Cerebellar cortex (tissue), 1 donor: Measurements from ENCODE around the gene SPAAR.
"Not testable (repeated sequence)": the region's sequence is repeated elsewhere in the genome, so short reads cannot be mapped to it uniquely, and the experiment has no call there.

Experiments
- DNase-seq: peaks from one replicate; pipeline ENCODE4 v3.0.0-alpha.2; 2015; ENCODE audit warnings: low spot score

The SPAAR gene, protein sequence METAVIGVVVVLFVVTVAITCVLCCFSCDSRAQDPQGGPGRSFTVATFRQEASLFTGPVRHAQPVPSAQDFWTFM

DNA sequence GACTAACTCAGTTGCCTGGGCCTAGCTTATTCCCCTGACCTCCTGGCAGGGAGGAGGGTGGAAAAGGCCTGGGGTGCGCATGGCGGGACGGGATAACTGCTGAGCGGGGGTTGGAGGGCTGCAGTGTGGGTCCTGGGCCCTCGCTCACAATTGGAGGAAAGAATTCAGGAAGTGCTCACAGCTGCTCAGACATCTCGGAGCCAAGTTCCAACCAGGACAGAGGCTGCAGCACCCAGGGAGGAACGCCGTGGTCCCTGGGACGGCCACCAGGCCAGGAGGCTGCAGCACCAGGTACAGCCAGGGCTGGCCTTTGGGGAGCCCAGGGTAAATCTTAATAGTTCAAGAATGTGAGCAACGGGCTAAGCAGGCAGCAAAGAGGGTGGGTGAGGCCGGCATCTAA lies at the start of gene SPAAR:
Gene SPAAR (plus strand): TSS at position 217 of the 400 bp plus-strand sequence. CDS start 974 bp downstream, outside the sequence.
- DNase-seq, result no peak

DNA sequence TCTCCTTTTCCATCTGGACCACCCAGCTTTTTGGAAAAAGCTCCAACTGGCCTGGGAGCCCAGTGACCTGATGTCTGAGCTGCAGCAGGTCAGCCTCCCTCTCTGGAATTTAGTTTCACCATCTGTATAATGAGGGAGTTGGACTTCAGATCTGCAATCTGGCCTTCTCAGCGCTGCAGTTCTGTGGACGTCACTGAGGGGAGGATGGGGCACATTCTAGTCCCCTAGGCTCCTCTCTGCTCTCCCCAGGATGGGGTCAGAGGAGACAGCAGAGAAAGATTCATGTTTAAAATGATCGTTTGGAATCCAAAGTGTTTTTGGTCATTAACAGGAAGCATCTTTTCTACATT lies 49.3 kb upstream of the SPAAR start:
- no peak for DNase-seq

DNA sequence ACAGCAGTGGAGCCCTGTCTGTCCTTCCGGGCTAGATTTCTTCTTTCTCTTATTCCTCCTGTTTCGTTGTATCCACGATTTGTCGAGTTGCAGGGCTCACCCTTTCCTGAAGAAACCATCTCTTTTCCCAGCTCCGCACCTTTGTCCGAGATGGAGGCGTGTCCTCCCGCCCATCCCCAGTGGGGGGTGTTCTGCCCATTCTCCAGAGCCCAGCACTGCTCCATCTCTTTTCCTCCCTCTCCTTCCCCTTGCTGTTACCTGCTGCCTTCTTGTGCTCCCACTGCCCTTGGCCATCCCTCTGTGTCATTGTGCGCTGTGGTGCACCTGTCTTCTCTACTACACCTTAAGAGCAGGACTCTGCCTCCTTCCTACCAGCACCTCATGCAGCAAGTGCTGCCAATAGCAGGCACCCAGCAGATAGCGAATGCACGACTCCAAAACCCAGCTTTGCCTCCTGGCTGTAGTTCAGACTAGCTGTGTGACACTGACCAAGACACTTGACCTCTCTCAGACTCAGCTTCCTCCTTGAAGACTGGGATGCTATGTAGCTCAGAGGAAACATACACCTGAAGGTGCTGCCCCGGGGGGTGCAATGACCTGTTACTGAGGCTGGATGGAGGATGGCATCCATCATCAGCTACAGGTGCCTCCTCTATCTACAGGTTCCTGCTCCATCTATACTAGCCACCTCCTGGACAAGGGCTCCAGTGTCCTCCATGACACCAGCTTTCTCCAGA lies 48.0 kb upstream of the SPAAR start:
- DNase-seq, result no peak

DNA sequence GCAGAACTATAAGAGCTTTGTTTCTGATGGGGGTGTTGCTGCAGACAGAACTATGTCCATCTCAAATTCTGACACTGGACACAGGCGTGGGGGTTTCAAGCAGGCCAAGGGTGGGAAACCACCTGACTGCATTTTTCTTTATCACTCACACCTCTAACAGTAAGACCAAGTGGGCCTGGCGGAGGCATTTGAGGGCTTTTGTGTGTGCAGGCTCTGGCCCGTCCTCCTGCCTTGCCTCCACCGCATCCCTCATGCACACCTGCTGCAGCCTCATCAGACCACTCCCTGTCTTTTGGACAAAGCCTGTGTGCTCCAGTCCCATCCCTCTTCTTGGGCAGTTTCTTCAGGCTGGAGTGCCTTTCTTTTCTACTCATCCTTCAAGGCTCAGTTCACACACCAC lies 47.0 kb upstream of the SPAAR start:
- DNase-seq, result no peak

- DNase-seq, result no peak
These were observed 45.7 kb upstream of the SPAAR start for GRCh38 chr9:35863583-35863982.

DNA sequence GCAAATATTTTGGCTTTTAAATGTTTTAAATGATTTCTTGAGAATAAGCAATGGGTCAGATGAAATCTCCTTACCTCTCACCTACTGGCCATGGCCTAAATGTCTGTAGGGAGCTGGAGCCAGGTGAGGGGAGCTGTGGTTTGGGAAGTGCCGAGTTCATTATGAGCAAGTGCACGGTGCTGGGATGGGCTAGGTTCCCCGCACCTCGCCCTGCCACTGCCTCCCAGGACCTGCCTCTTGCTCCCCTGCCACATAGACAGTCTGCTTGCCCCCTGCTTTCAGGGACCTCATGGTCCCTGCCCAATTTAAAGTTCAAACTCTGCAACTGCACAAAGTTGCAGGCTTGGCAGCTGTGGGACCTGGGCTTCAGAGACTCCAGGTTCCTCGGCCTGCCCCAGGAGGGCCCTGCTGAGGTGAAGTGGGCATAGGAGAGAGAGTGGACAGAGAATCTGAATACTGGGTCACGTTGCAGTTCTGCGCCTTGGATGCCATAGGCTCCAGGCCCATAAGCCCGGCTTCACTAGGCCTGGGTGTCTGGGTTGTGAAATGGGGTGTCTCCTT lies 44.5 kb upstream of the SPAAR start:
- DNase-seq, result no peak

- no peak for DNase-seq
These were observed 41.8 kb upstream of the SPAAR start for GRCh38 chr9:35867538-35867937.

DNA sequence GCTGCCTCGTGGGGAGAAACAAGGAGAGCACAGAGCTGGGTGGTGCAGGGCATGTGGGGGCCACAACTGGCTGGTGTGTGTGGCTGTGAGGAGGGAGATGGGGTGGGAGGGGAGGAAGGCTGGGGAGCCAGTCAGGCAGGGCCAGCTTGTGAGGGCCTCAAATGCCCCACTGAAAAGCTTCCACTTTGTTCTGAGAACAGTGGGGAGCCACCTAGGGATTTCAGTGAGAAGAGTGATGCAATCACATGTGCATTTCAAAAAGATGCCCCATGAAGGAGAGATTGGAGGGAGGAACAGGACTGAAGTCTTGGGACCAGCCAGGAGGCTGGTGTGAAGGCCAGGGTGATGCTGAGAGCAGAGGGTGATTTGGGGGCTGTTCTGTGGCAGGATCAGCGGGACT lies 40.4 kb upstream of the SPAAR start:
- DNase-seq, result no peak

DNA sequence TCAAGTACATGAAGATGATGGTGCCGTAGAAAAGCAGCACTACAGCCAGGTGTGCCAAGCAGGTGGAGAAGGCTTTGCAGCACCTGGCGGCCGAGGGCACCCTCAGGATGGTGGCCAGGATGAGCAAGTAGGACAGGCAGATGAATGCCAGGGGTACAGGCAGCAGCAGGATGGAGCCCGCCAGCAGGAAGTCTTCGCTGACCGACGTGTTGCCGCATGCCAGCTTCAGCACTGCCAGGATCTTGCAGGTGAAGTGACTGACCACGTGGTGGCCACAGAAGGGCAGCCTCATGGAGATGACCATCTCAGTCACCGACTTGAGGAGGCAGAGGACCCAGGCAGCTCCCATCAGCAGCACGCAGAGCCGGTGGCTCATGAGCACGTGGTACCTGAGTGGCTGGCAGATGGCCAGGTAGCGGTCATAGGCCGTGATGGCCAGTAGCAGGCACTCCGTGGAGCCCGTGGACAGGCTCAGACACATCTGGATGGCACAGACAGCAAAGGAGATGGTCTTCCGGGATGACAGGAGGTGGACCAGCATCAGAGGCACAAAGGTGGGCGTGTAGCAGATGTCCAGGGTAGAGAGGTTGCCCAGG lies 39.6 kb upstream of the SPAAR start:
- no peak for DNase-seq

DNA sequence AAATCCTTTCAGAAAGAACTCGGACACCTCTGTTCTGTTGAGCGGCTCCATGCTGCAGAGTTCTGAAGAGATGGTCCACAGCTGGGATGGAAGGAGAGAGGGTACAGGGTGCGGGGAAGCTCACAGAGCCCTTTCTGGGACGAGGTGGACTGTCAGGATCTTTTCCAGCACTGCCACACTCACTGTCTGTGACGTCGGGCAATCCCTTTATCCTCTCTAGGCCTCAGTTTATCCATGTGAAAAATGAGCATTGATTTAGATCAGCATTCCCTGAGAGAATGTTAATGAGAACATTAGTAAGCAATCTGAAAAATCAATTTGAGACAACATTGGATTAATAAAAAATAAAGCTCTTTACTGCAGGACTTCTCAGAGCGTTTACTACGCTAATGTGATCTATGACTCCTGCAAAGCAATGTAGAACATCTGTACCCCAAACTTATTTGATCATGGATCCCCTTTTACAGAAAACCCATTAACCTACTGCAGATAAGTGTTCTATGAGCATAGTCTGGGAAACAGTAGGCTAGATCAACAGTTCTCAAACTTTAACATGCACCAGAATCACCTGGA lies 38.9 kb upstream of the SPAAR start, which contains the start of gene OR13J1:
Gene OR13J1 (minus strand): TSS at position 51 of the 573 bp plus-strand sequence. CDS start 0 bp downstream, at position 51.
- DNase-seq, result no peak

DNA sequence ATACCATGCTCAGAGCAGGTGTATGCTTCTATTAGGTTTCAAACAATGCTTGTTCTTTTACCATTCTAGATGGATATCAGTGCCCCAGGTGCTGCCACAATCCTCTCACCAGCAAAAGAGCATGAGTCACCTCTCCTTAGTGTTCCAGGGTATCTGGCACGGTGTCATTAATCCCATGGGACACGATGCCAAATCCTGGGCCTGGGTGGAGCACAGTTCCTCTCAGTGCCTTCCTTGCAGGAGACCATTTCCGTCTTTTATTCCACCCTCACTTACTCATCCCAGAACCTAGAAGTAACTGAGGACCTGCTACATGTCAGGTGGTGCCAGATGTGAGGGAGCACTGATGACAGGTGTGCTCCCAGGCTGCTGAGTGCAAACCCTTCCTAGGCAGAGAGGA lies 37.7 kb upstream of the SPAAR start:
- DNase-seq, result no peak

- no peak for DNase-seq
These were observed 36.8 kb upstream of the SPAAR start for GRCh38 chr9:35872505-35872904.

DNA sequence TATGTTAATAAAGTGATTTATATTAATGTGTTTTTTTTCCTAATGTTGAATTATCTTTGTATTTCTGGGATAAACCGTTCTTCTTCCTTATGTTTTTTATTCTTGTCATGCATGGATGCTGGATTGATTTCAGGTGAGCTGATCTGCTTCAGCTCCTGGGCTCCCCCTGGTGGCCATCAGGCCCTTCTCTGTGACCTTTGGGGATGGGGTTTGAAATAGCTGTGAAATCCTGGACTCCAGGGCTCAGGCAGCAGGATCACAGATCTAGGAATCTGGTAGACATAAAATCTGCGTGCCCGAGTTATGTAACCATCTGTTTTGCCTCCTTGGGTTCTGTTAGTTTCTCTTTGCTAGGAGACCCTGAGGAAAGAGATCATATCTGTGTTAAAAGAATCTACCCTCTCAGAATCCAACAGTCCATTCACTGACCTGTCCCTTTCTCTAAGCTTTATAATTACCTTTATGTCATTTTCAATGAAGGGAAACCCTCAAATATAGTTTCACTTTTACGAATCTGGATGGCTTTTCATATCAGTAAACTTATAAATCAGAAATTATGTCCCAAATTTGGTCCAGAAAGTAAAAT lies 26.9 kb upstream of the SPAAR start:
- peak; percentile 94 for DNase-seq

DNA sequence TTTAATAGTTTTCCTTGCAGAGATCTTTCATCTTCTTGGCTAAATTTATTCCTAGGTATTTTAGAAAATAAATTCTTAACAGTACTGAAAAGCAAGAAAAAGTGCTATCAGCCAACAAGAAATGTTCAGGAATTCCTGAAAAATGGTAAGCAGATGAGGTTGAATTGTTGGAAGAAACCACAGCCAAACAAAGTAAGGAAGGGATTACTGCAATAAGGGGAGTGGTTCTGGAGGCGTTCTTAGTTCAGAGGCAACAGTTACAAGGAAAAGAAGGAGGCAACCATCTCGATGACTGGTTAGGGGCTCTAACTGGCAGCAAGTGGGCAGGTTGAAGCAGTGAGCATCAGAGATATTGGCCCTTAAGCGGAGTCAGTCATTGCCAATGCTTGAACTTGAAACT lies 26.3 kb upstream of the SPAAR start:
- DNase-seq, result peak; percentile 9

GRCh38 chr9:35884908-35885307 lies 24.4 kb upstream of the SPAAR start:
- not testable (repeated sequence) for DNase-seq

GRCh38 chr9:35891646-35892045 lies 17.6 kb upstream of the SPAAR start:
- no peak for DNase-seq

GRCh38 chr9:35892051-35892450 lies 17.2 kb upstream of the SPAAR start:
- no peak for DNase-seq

GRCh38 chr9:35896570-35896969 lies 12.7 kb upstream of the SPAAR start:
- no peak for DNase-seq

GRCh38 chr9:35897376-35898099 lies 11.8 kb upstream of the SPAAR start:
- DNase-seq, result not testable (repeated sequence)

GRCh38 chr9:35898337-35898736 lies 11.0 kb upstream of the SPAAR start:
- no peak for DNase-seq

DNA sequence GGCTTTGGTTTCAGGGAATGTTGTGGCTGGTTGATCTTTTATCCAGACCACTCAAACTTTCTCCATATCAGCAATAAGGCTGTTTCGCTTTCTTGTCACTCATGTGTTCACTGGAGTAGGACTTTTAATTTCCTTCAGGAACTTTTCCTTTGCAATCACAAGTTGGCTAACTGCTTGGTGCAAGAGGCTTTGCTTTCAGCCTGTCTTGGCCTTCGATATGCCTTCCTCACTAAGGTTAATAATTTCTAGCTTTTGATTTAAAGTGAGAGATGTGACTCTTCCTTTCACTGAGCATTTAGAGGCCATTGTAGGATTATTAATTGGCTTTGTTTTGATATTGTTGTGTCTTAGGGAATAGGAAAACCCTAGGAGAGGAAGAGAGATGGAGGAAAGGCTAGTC lies 10.3 kb upstream of the SPAAR start:
- DNase-seq, result no peak

- DNase-seq, result peak; percentile 83
These were observed 6.2 kb upstream of the SPAAR start for GRCh38 chr9:35903049-35903448.
